RWPE1 (cell line): ENCODE results near the gene FURIN.

ENCODE experiments used
- CTCF ChIA-PET: fragments of 350-600 bp; sonication (Branson Sonifier 250); formaldehyde crosslinking; extraction: SDS; loops from one replicate; lab custom pipeline; 2021; lab: Yijun Ruan, JAX
- POLR2A ChIA-PET: fragments of 400-600 bp; formaldehyde crosslinking; extraction: SDS; loops from one replicate; lab custom pipeline; 2020; ENCODE audit warnings: antibody characterized with exemption; ENCODE audit not compliant: low non-redundant PET; lab: Yijun Ruan, JAX
- DNase-seq: peaks from one replicate; pipeline ENCODE4 v3.0.0; 2012; ENCODE audit warnings: low spot score
- H3K27ac ChIP-seq: fragments of 450-650 bp; 2 replicates; pipeline ENCODE4 v1.5.1; 2017
- CTCF ChIP-seq: fragments of 450-650 bp; conservative IDR thresholded peaks from 2 replicates; pipeline ENCODE4 v1.5.1; 2017; ENCODE audit warnings: low read depth, mild to moderate bottlenecking

FURIN gene

DNA sequence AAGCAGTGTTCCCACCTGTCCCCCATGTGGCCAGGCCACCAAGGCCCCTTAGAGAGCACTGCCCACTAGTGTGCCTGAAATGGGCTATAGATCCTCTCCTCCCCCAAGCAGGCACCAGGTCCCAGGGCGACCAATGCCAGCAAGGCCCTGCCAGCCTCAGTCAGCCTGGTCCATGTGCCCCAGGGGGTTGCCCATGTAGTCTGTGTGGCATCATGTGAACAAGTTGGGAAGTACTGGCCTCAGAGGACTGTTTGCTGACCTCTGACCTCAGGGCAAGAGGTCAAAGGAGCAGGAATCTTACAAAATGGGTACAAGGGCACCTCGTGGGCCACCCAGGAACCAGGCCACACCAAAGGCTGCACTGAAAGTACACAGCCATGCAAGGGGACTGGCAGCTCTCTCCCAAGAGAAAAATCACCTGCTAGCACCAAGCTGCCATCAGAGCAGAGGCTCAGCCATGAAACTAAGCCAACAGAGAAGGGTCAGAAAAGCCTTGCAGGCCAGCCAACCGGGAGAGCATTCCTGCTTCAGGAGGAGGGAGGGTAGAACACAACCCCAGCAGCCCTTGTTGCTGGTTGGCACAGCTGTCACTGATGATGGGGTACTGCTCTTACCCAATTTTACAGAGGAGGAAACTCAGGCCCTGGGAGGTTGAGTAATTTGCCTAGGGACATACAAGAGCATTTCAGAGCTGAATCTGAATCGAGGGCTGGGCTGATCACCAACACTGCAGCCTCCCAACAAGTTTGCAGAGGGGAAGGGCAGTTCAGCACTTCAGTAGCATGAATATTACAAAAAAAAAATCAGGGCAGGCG lies 5.2 kb upstream of the FURIN start:
- TF ChIP-seq CTCF: no peak
- ChIA-PET CTCF (interaction anchor here (0.6 kb wide), 1 partner anchor 169 kb away, joined by 4 read pairs; no protein-coding TSS in a partner anchor), POLR2A (no interaction called here)
- peak overlapping the region; percentile 59 for H3K27ac ChIP-seq
- DNase-seq: no peak

GRCh38 chr15:90863987-90864386 lies 4.4 kb upstream of the FURIN start:
- no peak for TF ChIP-seq CTCF
- ChIA-PET CTCF (no interaction called here), POLR2A (no interaction called here)
- no peak for DNase-seq
- H3K27ac ChIP-seq: peak overlapping the region; percentile 59

DNA sequence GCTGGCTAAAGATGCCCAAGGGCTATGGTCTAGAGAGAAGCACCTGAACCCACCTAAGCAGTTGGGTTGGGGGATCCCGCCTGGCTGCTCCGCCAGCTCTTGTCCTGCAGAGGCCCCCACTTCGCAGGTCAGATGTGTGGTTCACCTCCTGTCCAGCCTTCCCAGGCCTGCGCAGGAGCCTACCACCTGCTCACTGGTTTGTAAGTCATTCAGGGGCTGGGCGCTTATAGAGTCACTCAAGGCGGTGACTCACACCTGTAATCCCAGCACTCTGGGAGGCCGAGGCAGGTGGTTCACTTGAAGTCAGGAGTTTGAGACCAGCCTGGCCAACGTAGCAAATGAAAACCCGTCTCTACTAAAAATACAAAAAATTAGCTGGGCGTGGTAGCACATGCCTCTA lies 3.9 kb upstream of the FURIN start:
- H3K27ac ChIP-seq: peak overlapping the region; percentile 17; the same call in 1 of the 2 replicates
- ChIA-PET POLR2A (no interaction called here), CTCF (no interaction called here)
- DNase-seq: no peak
- TF ChIP-seq CTCF: no peak

DNA sequence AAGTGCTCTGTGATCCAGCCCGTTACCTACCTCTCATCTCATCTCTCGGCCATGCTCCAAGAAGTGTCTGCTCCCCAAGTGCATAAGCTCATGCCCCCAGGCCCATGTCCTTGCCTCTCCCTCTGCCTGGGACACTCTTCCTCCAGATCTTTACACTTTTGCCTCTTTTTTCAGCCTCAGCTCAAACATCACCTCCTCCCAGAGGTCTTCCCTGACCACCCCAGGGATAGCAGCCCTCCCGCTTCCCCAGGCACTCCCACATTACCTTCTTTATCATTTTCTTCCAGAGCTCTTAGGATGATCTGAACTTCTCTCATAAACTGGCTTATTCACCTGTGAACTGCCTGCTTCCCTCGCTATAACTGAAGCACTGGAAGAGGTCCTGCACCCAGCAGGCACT lies 2.7 kb upstream of the FURIN start:
- no peak for DNase-seq
- H3K27ac ChIP-seq: no peak overlapping the region
- TF ChIP-seq CTCF: no peak
- ChIA-PET POLR2A (no interaction called here), CTCF (interaction anchor here (0.6 kb wide), 1 partner anchor 17 kb away, joined by 5 read pairs; no protein-coding TSS in a partner anchor)

DNA sequence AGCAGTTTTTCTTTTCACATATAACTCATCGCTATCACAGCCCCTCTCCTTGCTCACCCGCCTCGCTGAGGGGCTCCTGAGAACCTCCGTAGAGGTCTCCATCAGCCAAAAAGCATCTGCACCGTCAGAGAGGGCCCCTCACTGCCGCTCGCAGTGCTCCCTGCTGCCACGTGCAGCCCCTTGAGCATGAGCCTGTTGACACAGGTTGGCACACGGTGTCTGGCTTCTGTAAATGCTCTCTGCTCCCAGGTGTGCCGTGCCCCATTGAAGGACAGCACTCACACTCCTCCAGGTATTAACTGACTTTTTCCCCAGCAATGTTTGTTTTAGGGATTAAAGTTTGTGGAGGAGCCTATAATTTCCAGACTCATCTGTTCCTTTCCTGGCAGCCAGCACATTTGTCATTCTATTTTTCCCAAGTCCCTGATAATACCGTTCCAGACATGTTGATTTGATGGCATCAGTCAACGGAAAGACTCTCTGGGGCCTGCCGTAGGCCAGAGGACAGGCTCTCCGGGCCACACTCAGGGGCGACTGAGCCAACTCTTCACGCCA lies 2.1 kb upstream of the FURIN start:
- ChIA-PET CTCF (interaction anchor here (0.6 kb wide), 1 partner anchor 17 kb away, joined by 5 read pairs; no protein-coding TSS in a partner anchor), POLR2A (no interaction called here)
- no peak for DNase-seq
- H3K27ac ChIP-seq: 0 out of 2 replicates have a peak overlapping the region, but pooled peaks have one; percentile 2
- no peak for TF ChIP-seq CTCF

DNA sequence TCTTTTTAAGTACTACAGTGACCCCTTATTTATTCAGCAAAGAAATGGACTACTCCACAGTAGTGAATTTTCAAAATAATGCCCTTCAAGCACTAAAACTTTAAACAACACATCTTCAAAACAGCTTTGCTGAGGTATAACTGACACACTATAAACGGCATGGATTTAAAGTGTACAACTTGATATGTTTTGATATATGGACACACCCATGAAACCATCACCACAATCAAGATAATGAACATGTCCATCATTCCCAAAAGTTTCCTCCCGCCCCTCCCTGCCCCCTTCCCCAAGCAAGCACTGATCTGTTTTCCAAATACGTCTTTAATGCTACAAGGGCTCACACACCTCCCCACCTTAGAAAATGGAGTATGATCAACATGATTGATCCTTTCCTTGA lies 1.6 kb upstream of the FURIN start:
- ChIA-PET POLR2A (no interaction called here), CTCF (no interaction called here)
- TF ChIP-seq CTCF: no peak
- no peak for DNase-seq
- no peak overlapping the region for H3K27ac ChIP-seq
